SIG-M5 (cell line): ENCODE measurements around the gene CPA4.

Source experiments
- DNase-seq: peaks from one replicate; lab custom pipeline; 2025; lab: John Stamatoyannopoulos, UW

Gene CPA4

DNA sequence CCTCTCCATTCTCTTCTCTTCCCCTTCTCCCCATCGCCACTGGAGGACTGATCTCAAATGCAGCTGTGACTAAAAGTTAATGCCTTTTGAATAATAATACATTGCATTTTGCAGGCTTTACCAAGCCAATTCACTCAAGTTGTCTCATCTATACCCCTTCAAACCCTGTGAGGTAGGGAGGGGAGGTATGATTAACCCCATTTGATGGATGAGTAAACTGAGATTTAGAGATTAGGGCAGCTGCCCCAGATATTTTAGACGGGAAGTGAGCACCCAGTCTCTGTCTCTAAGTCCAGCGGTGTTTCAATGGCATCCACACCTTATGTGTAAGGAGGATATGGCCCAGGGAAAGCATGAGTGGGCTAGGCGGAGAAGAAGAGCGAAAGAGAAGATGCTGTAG is 52.8 kb downstream of the CPA4 start:
- no peak for DNase-seq

DNA sequence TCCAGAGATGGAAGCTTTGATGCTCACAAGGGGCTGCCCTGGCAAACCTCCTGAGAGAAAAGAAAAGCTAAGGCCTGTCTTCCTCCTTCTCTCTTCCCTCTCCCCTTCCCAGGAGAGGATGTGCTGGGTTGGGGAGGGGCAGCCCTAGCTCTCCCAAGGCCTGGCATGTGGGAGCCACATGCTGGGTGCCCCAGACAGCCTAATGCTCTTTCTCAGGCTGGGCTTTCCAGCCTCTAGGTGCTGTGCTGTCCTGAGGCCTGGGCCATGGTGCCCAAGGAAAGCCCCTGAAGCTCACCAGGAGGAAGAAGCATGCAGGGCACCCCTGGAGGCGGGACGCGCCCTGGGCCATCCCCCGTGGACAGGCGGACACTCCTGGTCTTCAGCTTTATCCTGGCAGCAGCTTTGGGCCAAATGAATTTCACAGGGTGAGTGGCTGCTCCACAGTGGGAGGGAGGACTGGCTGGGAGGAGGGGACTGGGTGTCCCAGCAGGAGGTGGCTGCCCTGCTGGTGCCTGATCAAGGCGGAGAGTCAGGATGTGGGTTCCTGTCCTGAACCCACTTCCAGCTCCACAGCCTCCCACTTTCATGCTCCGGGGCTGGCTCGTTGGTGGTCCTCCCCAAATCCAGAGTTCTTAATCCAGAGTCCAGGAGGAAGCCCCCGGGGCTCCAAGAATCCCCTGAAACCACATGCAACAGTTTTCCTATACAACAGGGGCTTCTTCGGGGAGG is 53.4 kb downstream of the CPA4 start:
- no peak for DNase-seq

DNA sequence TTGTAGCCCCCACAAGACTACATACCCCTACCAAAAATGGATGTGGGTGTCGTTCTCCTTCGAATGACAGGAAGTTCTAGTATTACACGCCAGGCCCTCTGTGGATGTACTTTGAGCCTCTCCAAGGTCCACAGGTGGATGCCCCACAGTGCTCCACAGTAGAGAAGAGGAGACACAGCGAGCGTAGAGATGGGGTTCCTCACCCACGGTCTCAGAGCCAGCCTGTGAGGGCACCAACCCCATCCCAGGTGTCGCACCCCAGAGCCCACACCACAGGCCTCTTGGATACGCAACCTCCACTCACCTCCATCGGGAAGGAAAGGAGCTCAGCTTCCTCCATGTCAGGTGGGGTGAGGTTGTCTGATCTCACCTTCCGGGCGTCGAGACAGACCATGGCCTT is 54.0 kb downstream of the CPA4 start:
- DNase-seq: no peak

DNA sequence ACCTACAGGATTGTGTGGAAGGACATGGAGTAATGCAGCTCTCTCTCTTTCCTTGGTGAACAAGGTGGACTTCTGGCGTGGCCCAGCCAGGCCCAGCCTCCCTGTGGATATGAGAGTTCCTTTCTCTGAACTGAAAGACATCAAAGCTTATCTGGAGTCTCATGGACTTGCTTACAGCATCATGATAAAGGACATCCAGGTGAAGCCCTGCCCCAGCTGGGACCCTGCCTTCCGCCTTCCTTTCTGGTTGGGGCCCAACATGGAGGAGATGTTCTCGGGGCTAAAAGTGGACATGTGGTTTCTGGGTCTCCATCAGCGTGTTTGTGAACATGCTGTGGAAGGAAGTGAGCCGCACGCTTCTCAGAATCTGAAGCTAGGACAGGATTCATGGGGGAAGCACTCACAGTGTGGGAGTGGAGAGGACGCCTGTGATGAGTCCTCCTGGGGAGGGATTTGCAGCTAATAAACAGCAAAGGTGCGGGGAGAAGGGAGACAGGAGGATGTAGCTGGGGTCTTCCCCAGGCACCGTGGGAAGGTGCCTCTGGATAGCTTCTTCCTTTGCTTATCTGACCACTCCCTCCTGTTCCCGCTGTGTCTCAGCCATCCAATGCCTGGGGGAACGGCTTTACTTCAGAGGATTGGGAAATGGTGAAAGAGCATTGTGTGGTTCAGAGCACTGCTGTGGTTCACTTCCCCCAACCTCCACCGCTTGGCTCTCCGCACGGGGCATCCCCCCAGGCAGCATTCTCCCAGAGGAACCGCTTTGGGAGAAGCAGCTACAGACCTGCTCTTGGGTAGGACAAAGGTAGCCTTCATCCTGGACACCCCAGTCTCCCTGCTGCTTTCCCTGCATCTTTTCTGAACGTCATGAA is 57.2 kb downstream of the CPA4 start:
- no peak for DNase-seq

DNA sequence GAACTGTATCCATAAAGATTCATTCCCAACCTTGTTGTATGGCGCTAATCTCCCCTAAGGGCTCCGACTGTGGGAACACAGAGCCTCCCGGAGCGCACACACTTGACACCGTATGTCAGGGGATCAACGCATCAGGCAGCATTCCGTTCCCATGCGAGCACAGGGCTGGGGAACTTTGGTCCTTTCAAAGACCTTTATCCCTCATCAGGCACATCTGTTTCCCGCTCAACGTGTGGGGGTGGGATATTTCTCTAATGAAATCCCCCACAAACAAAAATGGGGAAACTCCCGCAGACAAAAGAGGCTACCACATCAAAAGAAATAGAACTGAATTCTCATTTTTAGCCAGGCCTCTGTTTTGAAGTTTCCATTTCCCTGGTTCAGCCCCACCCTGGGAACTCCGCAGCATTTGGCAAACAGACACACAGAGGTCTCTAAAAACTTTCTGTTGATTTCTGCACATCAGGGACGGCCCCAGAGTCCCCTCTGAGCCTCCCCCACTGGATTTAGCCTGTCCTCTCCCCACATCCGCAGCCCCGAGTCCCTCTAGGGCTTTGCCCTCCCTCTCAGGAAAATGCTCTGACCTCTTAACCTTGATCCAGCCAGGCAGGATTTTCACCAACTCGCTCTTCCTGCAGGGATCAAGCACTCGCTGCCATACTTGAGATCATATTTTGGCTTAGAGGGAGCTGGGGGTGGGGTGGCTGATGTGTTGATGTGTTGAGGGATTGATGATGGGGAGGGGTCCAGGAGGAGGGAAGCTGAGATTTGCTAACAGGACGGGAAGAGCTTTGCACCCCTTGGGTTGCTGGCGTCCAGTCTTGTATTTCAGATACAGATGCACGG is 58.2 kb downstream of the CPA4 start:
- DNase-seq: no peak

DNA sequence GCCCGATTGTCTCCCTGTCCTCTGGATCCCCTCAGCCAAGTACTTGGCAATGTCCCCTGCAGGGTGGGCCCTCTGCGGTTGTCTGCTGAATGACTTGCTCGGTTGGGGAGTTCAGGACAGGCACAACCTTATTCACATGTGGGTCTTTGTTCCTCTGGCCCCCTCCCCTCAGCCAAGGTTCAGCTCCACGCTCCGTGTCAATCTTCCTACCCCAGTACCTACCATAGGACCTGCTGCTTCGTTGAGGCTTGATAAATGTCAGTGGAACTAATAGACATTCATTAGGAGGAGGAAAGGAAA is 58.8 kb downstream of the CPA4 start:
- no peak for DNase-seq

DNA sequence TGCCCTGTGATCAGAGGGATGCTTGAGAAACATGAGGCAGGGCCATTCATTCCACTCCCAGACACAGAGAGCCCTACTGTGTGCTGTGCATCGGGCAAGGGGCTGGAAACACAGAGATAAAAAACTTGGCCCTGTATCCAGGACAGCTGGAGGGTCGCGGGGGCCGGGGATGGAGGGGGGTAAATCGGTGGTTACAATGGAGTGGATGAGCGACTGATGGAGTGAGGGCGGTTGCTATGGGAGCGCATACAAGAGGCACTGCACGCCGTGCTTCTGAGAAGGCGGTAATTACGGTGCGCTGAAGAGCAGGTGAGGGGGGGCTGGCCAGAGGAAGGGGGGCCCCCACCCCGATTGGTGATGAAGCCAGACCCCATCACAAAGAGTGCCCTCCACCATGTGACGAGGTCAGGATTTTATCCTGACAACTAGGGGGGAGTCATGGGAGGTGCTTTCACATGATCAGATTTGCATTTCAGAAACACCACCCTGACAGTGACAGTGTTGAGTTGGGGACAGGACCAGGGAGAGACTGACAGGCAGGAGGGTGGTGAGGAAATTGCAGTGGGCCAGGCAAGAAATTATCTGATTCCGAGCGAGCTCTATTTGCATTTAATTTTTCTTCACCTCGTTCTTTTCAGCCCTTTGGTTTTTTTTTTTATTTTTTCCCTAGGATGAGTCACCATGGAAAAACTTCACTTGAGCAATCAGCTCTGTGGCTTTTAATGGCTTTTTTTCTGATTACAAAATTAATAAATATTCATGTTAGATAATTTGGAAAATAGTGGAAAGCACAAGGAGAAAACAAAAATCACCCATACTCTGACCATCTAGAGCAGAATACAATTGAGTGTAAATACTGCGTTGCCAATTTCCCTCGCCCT is 59.5 kb downstream of the CPA4 start:
- DNase-seq: no peak

DNA sequence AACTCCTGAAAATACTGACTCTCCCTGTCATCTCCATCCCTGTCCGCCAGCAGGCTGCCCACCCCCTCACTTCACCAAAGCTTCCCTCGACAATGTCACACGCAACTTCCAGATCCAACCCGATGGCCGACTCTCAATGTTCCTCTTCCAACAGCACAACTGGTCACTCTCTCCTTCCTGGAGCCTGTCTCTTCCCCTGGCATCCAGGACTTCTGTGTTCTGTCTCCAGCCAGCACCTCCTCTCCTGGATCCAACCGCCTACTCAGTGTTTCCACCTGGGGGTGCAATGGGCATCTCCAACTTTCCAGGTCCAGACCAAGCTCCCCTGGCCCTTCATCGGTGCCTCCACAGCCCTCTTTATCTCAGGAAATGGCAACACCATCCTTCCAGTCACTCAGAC is 60.2 kb downstream of the CPA4 start:
- no peak for DNase-seq

DNA sequence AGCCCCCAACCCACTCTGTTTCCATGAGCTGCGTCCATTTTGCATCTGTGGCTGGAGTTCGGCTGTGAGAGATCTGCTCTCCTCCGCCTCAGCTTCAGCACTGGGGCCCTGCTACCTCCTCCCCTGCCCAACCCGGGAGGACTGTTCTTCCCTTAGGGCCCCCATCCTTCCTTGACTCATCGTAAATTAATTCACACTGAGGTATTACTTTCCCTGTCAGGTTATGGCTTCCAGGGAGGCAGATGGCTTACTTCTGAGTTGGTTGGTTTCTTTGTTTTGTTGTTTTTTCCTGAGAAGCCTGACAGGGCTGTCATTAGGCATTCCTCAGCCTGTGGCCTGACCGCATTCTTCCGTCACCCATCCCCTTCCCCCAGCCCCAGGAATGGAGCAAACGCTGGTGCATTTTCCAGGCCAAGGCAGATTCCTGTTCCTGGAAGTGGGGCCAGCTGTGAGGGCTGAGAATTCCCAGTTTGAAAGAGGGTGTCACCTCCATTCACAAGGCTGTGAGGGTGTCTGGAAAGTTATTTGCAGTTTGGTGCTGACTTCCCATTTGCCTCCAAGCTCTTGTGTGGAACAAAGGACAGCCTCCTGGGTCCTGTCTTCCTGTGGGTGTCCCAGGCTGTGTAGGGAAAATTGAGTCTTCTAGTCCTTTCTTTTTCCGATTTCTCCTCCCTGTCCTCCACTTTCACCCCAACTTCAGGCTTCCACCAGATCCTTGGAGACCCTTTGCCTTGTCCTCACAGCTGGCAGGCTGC is 63.3 kb downstream of the CPA4 start:
- DNase-seq: no peak

DNA sequence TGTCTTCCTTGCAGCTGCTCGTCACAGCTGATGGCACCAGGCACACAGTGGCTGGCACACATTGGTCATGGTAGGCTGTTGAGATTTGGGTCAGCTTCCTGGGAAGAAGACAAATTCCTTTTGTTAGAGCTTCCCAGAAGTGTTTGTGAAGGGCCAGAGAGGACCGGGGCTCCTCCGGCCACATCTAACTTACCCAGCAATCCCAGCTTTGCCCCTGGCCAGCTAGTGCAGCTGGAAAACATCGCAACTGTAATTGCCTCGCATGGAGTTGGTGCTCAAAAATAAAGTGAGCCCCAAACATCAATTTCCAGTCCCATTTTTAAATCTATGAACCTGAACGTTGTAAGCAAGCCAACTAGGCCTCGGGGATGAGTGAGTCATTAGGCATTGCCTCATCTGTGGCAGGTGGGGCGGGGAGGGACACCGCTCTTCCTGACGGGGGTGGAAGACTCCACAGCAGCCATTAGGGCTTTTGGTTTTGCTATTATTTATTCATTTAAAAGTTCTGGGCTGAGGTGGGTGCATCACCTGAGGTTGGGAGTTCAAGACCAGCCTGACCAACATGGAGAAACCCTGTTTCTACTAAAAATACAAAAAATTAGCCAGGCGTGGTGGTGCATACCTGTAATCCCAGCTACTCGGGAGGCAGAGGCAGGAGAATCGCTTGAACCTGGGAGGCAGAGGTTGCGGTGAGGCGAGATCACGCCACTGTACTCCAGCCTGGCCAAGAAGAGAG is 64.1 kb downstream of the CPA4 start:
- DNase-seq: no peak

DNA sequence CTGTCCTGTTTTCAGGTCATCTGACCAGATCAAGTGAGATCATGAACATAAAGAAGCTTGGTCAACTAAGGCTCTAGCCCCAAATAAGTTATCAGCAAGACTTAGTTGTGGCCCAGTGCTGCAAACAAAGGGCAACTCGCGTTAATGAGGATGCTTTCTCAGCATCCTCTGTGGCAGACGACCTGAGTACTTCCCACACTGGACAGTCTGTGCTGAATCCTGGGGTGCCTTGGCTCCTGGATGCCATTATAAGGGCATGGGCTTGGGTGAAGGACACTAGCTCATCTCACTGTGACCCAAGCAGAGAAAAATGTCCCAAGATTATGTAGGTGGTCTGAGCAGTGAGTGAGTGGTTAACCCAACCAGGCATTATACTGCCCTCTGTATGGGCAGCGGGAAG is 65.5 kb downstream of the CPA4 start:
- no peak for DNase-seq

DNA sequence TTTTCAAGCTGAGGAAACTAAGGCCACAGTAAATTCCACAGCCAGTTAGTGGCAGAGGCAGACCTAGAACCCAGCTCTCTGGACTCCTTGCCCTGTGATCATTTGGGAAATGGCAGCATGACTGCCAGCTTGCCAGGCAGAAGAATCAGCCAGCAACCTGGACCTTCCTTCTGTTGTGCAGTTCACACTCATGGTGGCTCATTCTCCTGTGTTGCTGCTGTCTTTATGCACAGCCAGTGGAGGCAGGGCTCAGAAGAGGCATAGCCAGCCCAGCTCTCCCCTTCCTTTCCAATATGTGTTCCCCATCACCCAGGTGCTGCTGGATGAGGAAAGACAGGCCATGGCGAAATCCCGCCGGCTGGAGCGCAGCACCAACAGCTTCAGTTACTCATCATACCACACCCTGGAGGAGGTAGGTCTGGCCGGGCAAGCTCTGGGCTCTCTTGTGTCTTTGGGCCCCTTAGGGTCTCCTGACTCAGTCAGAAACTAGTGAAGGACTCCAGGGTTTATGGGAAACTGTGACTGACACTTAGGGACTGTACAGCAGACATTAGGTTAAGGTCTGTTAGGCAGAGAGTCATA is 66.4 kb downstream of the CPA4 start:
- no peak for DNase-seq

DNA sequence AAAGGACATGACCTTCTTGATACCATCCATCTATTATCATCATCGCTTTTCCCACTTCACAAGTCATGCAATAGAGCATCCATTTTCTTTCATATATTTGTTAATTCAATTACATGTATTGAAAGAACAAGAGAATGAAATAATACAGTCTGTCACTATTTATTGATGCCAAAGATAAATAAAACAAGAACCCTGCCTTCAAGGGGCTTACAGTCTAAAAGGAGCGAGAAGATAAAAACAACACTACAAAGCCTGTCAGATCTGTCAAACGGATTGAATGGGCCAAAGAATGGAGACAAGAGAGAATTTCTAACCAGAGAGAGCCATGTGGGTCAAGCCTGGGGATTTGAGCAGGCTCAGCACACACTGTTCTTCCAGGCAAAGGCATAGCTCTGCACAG is 67.6 kb downstream of the CPA4 start:
- DNase-seq: no peak

DNA sequence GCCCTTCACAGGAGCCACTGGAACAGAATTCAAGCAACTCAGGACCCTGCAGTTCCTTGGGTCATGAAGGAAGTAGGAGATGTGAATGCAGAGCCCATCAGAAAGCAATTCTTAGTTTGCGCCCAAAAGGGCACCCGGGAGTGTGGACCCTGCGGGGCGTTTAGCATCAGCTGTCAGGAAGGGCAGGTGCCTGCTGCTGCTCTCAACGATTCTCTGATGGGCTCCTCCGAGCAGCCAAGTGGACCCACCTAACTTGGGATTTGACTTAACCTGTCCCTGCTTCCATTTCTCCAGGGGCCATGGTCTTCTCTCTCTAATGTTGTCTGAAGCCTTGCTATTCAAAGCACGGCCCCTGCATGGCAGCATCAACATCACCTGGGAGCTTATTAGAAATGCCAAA is 68.7 kb downstream of the CPA4 start:
- DNase-seq: no peak

DNA sequence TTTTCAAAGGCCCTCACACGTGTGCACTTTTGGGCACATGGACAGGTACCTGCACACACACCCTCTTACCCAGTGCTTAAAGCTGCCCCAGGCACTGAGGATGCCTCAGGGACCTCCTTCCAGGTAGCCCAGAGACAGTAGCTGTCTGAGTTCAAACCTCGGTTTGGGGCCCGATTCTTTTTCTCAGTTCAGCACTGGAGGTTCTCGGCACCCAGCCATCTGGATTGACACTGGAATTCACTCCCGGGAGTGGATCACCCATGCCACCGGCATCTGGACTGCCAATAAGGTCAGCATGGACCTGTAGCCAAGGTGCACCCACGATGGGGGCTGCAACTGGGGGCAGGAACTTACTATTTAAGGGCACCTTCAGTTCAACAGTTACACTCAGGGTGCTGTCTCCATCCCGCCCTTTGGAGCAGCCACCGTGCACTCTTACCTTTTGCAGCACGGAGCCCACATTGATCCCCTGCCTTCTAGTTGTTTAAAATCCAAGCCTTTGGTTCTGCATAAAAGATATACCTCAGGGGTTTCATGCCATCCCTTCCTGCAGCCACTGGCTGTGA is 69.4 kb downstream of the CPA4 start:
- DNase-seq: no peak

DNA sequence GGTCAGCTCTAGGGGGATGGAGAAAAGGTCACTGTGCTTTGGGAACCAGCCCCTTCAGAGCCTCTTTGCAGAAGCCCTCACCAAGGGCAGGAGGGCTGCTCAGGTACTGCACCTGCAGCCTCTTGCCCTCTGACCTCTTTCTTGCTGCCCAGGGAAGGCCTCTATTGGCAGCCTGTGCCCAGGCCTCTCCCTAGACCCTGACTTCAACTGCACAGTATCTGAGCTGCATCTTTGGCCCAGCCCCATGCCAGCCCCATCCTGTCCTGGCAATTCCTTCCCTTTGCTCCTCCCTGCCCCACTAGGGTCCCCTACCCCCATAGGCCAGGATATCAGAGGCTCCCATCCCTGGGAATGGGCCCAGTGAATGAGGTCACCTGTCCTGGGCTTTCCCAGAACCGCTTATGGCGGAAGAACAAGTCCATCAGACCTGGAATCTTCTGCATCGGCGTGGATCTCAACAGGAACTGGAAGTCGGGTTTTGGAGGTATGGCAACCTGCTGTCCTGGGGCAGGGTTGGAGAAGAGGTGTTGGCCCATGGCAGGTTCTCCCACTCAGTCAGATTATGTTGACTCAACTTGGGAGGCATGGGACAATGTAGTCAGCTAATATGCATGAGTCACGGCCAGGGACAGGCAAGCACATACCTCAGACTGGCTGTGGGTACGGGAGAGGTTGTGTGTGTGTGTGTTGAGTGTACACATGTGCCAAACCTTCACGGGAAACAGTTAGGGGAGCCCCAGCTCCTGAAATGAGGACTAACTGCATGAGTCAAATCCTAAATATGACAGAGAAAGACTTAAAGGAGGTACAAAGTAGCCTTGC is 70.3 kb downstream of the CPA4 start:
- no peak for DNase-seq

DNA sequence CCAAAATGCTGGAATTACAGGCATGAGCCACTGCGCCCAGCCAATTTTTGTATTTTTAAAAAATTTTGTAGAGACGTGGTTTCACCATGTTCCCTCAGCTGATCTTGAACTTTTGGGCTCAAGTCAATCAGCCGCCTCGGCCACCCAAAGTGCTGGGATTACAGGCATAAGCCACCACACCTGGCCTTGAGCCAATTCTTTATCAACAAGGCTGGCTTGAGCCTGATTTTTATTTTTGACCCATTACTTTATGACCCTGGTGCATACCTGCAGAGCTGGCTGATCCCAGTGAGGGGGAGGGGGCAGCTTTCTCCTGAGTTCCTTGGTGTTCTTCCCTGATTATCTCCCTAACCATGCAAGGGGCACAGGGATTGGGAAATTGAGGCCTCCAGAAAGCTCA is 71.5 kb downstream of the CPA4 start:
- no peak for DNase-seq

DNA sequence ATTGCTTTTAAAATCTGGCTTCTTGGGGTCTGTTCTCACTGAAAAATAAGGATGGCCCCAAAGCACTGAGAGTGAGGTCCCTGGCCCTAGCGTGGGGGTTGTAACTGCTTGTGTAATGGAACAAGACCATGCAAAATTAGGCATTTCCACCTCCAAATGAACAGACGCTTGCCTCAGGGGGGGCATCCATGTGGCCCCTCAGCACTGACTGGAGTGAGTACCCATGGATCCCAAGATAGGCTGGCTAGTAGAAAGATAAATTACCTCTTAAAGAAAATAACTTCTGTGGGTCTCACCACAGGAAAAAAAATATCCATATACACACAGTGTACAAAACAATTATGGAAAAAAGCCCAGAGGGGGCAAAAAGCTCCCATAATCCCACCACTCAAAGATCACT is 72.1 kb downstream of the CPA4 start:
- DNase-seq: no peak
